ENCODE measurements around the gene TMEM79.

The TMEM79 gene

GRCh38 chr1:156285437-156285836 is 1.3 kb downstream of the TMEM79 start:
- no peak for TF ChIP-seq MAX (IDR thresholded peaks at IDR 0.05; ENCODE audit: low read depth, low read length)
- TF ChIP-seq MYC (IDR thresholded peaks at IDR 0.05; ENCODE audit: low read depth, low read length) = no peak
- TF ChIP-seq POLR2A (IDR thresholded peaks at IDR 0.05; ENCODE audit: extremely low read depth, insufficient read length) = no peak
- no peak for TF ChIP-seq CTCF (IDR thresholded peaks at IDR 0.05; ENCODE audit: low read depth, low read length)
- DNase-seq (ENCODE audit: low read depth) = no peak
- H3K4me3 ChIP-seq (ENCODE audit: low read depth, low read length) = no peak overlapping the region

- no peak for DNase-seq (ENCODE audit: low read depth)
- TF ChIP-seq MYC (IDR thresholded peaks at IDR 0.05; ENCODE audit: low read depth, low read length) (no peak), POLR2A (IDR thresholded peaks at IDR 0.05; ENCODE audit: extremely low read depth, insufficient read length) (no peak), CTCF (IDR thresholded peaks at IDR 0.05; ENCODE audit: low read depth, low read length) (no peak), MAX (IDR thresholded peaks at IDR 0.05; ENCODE audit: low read depth, low read length) (no peak)
- H3K4me3 ChIP-seq (ENCODE audit: low read depth, low read length) = no peak overlapping the region
These were observed 1.9 kb downstream of the TMEM79 start for GRCh38 chr1:156286061-156286460.

GRCh38 chr1:156289857-156290256 is 5.7 kb downstream of the TMEM79 start:
- no peak overlapping the region for H3K4me3 ChIP-seq (ENCODE audit: low read depth, low read length)
- DNase-seq (ENCODE audit: low read depth) = no peak
- no peak for TF ChIP-seq MAX (IDR thresholded peaks at IDR 0.05; ENCODE audit: low read depth, low read length)
- TF ChIP-seq CTCF (IDR thresholded peaks at IDR 0.05; ENCODE audit: low read depth, low read length) = no peak
- TF ChIP-seq MYC (IDR thresholded peaks at IDR 0.05; ENCODE audit: low read depth, low read length) = no peak
- no peak for TF ChIP-seq POLR2A (IDR thresholded peaks at IDR 0.05; ENCODE audit: extremely low read depth, insufficient read length)

GRCh38 chr1:156291226-156292061 is 7.3 kb downstream of the TMEM79 start:
- DNase-seq (ENCODE audit: low read depth) = no peak
- TF ChIP-seq POLR2A (IDR thresholded peaks at IDR 0.05; ENCODE audit: extremely low read depth, insufficient read length) = no peak
- TF ChIP-seq CTCF (IDR thresholded peaks at IDR 0.05; ENCODE audit: low read depth, low read length) = no peak
- TF ChIP-seq MYC (IDR thresholded peaks at IDR 0.05; ENCODE audit: low read depth, low read length) = no peak
- no peak for TF ChIP-seq MAX (IDR thresholded peaks at IDR 0.05; ENCODE audit: low read depth, low read length)
- no peak overlapping the region for H3K4me3 ChIP-seq (ENCODE audit: low read depth, low read length)

- TF ChIP-seq MYC (IDR thresholded peaks at IDR 0.05; ENCODE audit: low read depth, low read length) = no peak
- no peak for TF ChIP-seq MAX (IDR thresholded peaks at IDR 0.05; ENCODE audit: low read depth, low read length)
- no peak for TF ChIP-seq POLR2A (IDR thresholded peaks at IDR 0.05; ENCODE audit: extremely low read depth, insufficient read length)
- no peak for TF ChIP-seq CTCF (IDR thresholded peaks at IDR 0.05; ENCODE audit: low read depth, low read length)
- no peak for DNase-seq (ENCODE audit: low read depth)
- no peak overlapping the region for H3K4me3 ChIP-seq (ENCODE audit: low read depth, low read length)
These were observed 8.9 kb downstream of the TMEM79 start for GRCh38 chr1:156293098-156293434.
